DND-41 (cell line): ENCODE results near the gene GNL2.

Experiments
- CTCF ChIP-seq: IDR thresholded peaks from 2 replicates; pipeline ENCODE4 v1.5.1; 2012; ENCODE audit warnings: borderline replicate concordance, low read length, moderate library complexity, mild to moderate bottlenecking; ENCODE audit not compliant: poor library complexity, severe bottlenecking; ENCODE audit errors: extremely low read depth
- EZH2 ChIP-seq: IDR thresholded peaks from 3 replicates; pipeline ENCODE4 v1.6.1; 2012; ENCODE audit warnings: borderline replicate concordance, low read depth, mild to moderate bottlenecking, moderate library complexity, low read length, inconsistent platforms; ENCODE audit not compliant: severe bottlenecking

- TF ChIP-seq CTCF (no peak), EZH2 (no peak)
These were observed 16.4 kb upstream of the GNL2 start for GRCh38 chr1:37612186-37612585.
